HEK293T (cell line): ENCODE results near the gene TMEM176B.

ENCODE experiments used
- CTCF ChIA-PET: fragments of 350-600 bp; formaldehyde crosslinking; extraction: SDS; loops from one replicate; lab custom pipeline; 2021; ENCODE audit warnings: antibody characterized with exemption, inconsistent platforms; lab: Yijun Ruan, JAX
- POLR2A ChIA-PET: fragments of 350-600 bp; formaldehyde crosslinking; extraction: SDS; loops from one replicate; lab custom pipeline; 2020; ENCODE audit warnings: antibody characterized with exemption, inconsistent platforms; lab: Yijun Ruan, JAX
- DNase-seq: peaks from one replicate; pipeline ENCODE4 v3.0.0; 2012; ENCODE audit warnings: mixed read lengths; ENCODE audit errors: extremely low spot score
- ARNT ChIP-seq: fragments of 450-650 bp; IDR thresholded peaks from 2 replicates; pipeline ENCODE4 v1.6.1; 2017; ENCODE audit warnings: mild to moderate bottlenecking
- BHLHE40 ChIP-seq: fragments of 450-650 bp; IDR thresholded peaks from 2 replicates; pipeline ENCODE4 v1.6.1; 2016; ENCODE audit warnings: mild to moderate bottlenecking, moderate library complexity, borderline replicate concordance
- CTBP1 ChIP-seq: fragments of 450-650 bp; IDR thresholded peaks from 2 replicates; pipeline ENCODE4 v1.6.1; 2016; ENCODE audit warnings: borderline replicate concordance
- ELF4 ChIP-seq: fragments of 450-650 bp; IDR thresholded peaks from 2 replicates; pipeline ENCODE4 v1.6.1; 2017; ENCODE audit warnings: antibody characterized with exemption
- FOXA1 ChIP-seq: fragments of 450-650 bp; IDR thresholded peaks from 2 replicates; pipeline ENCODE4 v1.6.1; 2016; ENCODE audit warnings: mild to moderate bottlenecking
- FOXK2 ChIP-seq: fragments of 450-650 bp; IDR thresholded peaks from 2 replicates; pipeline ENCODE4 v1.6.1; 2016; ENCODE audit warnings: mild to moderate bottlenecking
- FOXM1 ChIP-seq: fragments of 450-650 bp; IDR thresholded peaks from 2 replicates; pipeline ENCODE4 v1.6.1; 2017; ENCODE audit warnings: mild to moderate bottlenecking, borderline replicate concordance
- HDGF ChIP-seq: fragments of 450-650 bp; IDR thresholded peaks from 2 replicates; pipeline ENCODE4 v1.6.1; 2017; ENCODE audit warnings: antibody characterized with exemption, borderline replicate concordance
- L3MBTL2 ChIP-seq: fragments of 450-650 bp; conservative IDR thresholded peaks from 2 replicates; pipeline ENCODE4 v1.6.1; 2016; ENCODE audit warnings: mild to moderate bottlenecking
- LEF1 ChIP-seq: fragments of 450-650 bp; IDR thresholded peaks from 2 replicates; pipeline ENCODE4 v1.6.1; 2017; ENCODE audit warnings: mild to moderate bottlenecking, borderline replicate concordance
- NFRKB ChIP-seq: fragments of 450-650 bp; IDR thresholded peaks from 2 replicates; pipeline ENCODE4 v1.6.1; 2016; ENCODE audit warnings: mild to moderate bottlenecking, moderate library complexity
- PKNOX1 ChIP-seq: fragments of 450-650 bp; IDR thresholded peaks from 2 replicates; pipeline ENCODE4 v1.6.1; 2016
- SP1 ChIP-seq: fragments of 450-650 bp; IDR thresholded peaks from 2 replicates; pipeline ENCODE4 v1.6.1; 2017
- SUZ12 ChIP-seq: fragments of 450-650 bp; IDR thresholded peaks from 2 replicates; pipeline ENCODE4 v1.6.1; 2016; ENCODE audit warnings: mild to moderate bottlenecking
- TARDBP ChIP-seq: fragments of 450-650 bp; IDR thresholded peaks from 2 replicates; pipeline ENCODE4 v1.6.1; 2016
- ZNF384 ChIP-seq: fragments of 450-650 bp; IDR thresholded peaks from 2 replicates; pipeline ENCODE4 v1.6.1; 2016

Gene TMEM176B

GRCh38 chr7:150831851-150832250, 31.7 kb upstream of the TMEM176B start:
- CTCF ChIA-PET: interaction anchor here (1.0 kb wide), 1 partner anchor 9 kb away, joined by 5 read pairs; no protein-coding TSS in a partner anchor
- POLR2A ChIA-PET: interaction anchor here (0.7 kb wide), 1 partner anchor 15 kb away, joined by 4 read pairs; no protein-coding TSS in a partner anchor
- TF ChIP-seq SUZ12 (no peak), CTBP1 (no peak), BHLHE40 (no peak), ARNT (no peak), HDGF (no peak), SP1 (no peak), L3MBTL2 (no peak), TARDBP (no peak), LEF1 (no peak), FOXK2 (no peak), NFRKB (no peak), ELF4 (no peak), FOXM1 (no peak)
- DNase-seq: no peak

GRCh38 chr7:150830937-150831336, 30.8 kb upstream of the TMEM176B start:
- no peak for DNase-seq
- CTCF ChIA-PET: no interaction called here
- TF ChIP-seq NFRKB (no peak), TARDBP (no peak), PKNOX1 (no peak), LEF1 (no peak), ARNT (no peak), HDGF (no peak), FOXM1 (no peak), BHLHE40 (no peak), SP1 (no peak), FOXA1 (no peak), SUZ12 (no peak), L3MBTL2 (no peak), FOXK2 (no peak)
- POLR2A ChIA-PET: no interaction called here

GRCh38 chr7:150829426-150829825, 29.3 kb upstream of the TMEM176B start:
- ChIA-PET CTCF (no interaction called here), POLR2A (no interaction called here)
- TF ChIP-seq CTBP1: no peak
- no peak for TF ChIP-seq NFRKB
- no peak for TF ChIP-seq LEF1
- TF ChIP-seq ZNF384: no peak
- no peak for TF ChIP-seq FOXK2
- TF ChIP-seq FOXM1: no peak
- no peak for TF ChIP-seq SP1
- no peak for TF ChIP-seq PKNOX1
- no peak for TF ChIP-seq BHLHE40
- TF ChIP-seq TARDBP: no peak
- TF ChIP-seq HDGF: no peak
- no peak for TF ChIP-seq ELF4
- TF ChIP-seq ARNT: no peak
- TF ChIP-seq L3MBTL2: no peak
- no peak for TF ChIP-seq SUZ12
- no peak for TF ChIP-seq FOXA1
- DNase-seq: no peak

GRCh38 chr7:150828384-150828783, 28.2 kb upstream of the TMEM176B start:
- no peak for DNase-seq
- no peak for TF ChIP-seq ARNT
- no peak for TF ChIP-seq PKNOX1
- no peak for TF ChIP-seq LEF1
- TF ChIP-seq BHLHE40: no peak
- TF ChIP-seq SUZ12: no peak
- TF ChIP-seq HDGF: no peak
- TF ChIP-seq TARDBP: no peak
- no peak for TF ChIP-seq ELF4
- ChIA-PET POLR2A (no interaction called here), CTCF (no interaction called here)

- ChIA-PET POLR2A (no interaction called here), CTCF (no interaction called here)
- TF ChIP-seq ZNF384: no peak
- TF ChIP-seq FOXA1: no peak
- TF ChIP-seq BHLHE40: no peak
- TF ChIP-seq FOXM1: no peak
- TF ChIP-seq HDGF: no peak
- no peak for TF ChIP-seq SUZ12
- no peak for TF ChIP-seq NFRKB
- no peak for TF ChIP-seq PKNOX1
- TF ChIP-seq LEF1: no peak
- TF ChIP-seq L3MBTL2: no peak
- TF ChIP-seq ELF4: no peak
- TF ChIP-seq TARDBP: no peak
- TF ChIP-seq ARNT: no peak
- no peak for TF ChIP-seq CTBP1
- no peak for DNase-seq
Observed at GRCh38 chr7:150826061-150826849, 26.1 kb upstream of the TMEM176B start.
